Nephron (organoid): ENCODE measurements around the gene NAB2.

Experiments
- H3K27ac Mint-ChIP-seq, 3 experiments: 2 replicates each; pipeline ENCODE4 v1.8.0; 2020; ENCODE audit warnings: mixed read lengths in 3 of 3, mild to moderate bottlenecking in 2 of 3, moderate library complexity in 1 of 3
- H3K27me3 Mint-ChIP-seq: 2 replicates; pipeline ENCODE4 v1.8.0; 2021; ENCODE audit warnings: low read depth, mild to moderate bottlenecking, moderate library complexity, mixed read lengths
- H3K36me3 Mint-ChIP-seq: 2 replicates; pipeline ENCODE4 v1.8.0; 2020; ENCODE audit warnings: low read depth, mixed read lengths
- H3K4me1 Mint-ChIP-seq: 2 replicates; pipeline ENCODE4 v1.8.0; 2020; ENCODE audit warnings: mixed read lengths
- H3K4me3 Mint-ChIP-seq, 3 experiments: 2 replicates each; pipeline ENCODE4 v1.8.0; 2020; ENCODE audit warnings: mild to moderate bottlenecking in 3 of 3, mixed read lengths in 3 of 3, moderate library complexity in 2 of 3
- H3K9me3 Mint-ChIP-seq: 2 replicates; pipeline ENCODE4 v1.8.0; 2020; ENCODE audit warnings: mixed read lengths
- TF ChIP-seq, protein P1 (sequence below), 3 experiments: fragments of 200-600 bp; sonication (generic); IDR thresholded peaks; one replicate each; pipeline ENCODE4 v1.5.0; 2021; ENCODE audit warnings: antibody characterized with exemption in 3 of 3; ENCODE audit not compliant: unreplicated experiment in 3 of 3

NAB2 gene

DNA sequence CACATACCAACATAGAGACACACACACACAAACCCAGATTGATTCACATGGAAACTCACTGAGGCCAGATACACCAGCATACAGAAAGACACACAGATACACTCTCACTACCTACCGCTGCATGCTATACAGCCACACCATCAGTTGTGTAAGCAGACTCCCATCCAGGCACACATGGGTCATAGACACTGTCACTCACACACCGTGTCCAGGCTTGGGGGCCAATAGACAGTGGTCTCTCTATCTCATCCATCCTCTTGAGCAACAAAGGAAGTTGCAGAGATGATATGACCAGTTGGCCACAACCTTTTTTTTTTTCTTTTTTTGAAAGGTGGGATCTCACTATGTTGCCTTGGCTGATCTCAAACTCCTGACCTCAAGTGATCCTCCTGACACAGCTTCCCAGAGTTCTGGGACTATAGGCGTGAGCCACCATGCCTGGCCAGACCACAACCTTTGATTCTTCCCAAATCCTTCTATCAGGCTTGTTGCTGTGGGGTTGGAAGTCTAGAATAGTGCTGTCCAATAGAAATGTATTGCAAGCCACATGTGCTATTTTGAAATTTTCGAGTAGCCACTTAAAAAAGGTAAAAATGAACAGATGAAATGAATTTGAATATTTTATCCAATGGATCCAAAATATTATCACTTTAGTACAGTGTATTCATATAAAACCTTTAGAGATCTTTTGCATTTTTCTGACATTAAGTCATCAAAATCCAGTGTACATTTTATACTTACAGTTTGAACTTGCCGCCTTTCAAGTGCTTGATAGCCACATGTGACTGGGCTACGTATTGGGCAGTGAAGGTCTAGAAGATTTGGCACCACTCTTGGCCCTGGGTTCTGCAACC, 51.1 kb downstream of the NAB2 start:
- peaks cover 77% of the 10 kb centered on the region for H3K4me1 Mint-ChIP-seq
- H3K27ac Mint-ChIP-seq, result peak overlapping the region in 2 of 3 experiments; percentile 68 to 100
- H3K36me3 Mint-ChIP-seq, result peaks cover 59% of the 10 kb centered on the region
- no peaks in the 10 kb centered on the region for H3K27me3 Mint-ChIP-seq
- H3K9me3 Mint-ChIP-seq, result no peaks in the 10 kb centered on the region
- TF ChIP-seq, protein P1, sequence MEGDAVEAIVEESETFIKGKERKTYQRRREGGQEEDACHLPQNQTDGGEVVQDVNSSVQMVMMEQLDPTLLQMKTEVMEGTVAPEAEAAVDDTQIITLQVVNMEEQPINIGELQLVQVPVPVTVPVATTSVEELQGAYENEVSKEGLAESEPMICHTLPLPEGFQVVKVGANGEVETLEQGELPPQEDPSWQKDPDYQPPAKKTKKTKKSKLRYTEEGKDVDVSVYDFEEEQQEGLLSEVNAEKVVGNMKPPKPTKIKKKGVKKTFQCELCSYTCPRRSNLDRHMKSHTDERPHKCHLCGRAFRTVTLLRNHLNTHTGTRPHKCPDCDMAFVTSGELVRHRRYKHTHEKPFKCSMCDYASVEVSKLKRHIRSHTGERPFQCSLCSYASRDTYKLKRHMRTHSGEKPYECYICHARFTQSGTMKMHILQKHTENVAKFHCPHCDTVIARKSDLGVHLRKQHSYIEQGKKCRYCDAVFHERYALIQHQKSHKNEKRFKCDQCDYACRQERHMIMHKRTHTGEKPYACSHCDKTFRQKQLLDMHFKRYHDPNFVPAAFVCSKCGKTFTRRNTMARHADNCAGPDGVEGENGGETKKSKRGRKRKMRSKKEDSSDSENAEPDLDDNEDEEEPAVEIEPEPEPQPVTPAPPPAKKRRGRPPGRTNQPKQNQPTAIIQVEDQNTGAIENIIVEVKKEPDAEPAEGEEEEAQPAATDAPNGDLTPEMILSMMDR (IDR thresholded peaks at IDR 0.05; ENCODE audit: unreplicated experiment in 3 of 3), result no peak
- H3K4me3 Mint-ChIP-seq, result peak overlapping the region in 1 of 3 experiments; percentile 5

DNA sequence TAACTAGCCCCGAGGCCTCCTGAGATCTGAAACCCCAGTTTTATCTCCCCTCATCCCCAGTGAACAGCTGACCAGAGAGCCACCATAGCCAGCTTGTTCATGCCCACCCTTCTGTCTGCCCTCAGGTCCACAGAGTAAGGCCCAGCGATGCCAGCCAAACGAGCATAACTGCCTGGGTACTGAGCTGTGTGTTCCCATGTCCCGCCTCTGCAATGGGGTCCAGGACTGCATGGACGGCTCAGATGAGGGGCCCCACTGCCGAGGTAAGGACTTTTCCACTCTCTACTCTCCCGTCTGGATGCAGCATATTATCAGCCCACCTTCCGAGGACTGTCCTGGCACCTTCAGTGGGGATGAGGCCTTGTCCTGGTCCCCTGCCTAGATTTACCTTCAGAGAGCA, 52.3 kb downstream of the NAB2 start:
- H3K4me1 Mint-ChIP-seq, result peaks cover 77% of the 10 kb centered on the region
- H3K27me3 Mint-ChIP-seq, result no peaks in the 10 kb centered on the region
- TF ChIP-seq, protein P1 (IDR thresholded peaks at IDR 0.05; ENCODE audit: unreplicated experiment in 3 of 3), result no peak
- H3K9me3 Mint-ChIP-seq, result no peaks in the 10 kb centered on the region
- peaks cover 71% of the 10 kb centered on the region for H3K36me3 Mint-ChIP-seq
- H3K4me3 Mint-ChIP-seq, result no peak overlapping the region
- H3K27ac Mint-ChIP-seq, result peak overlapping the region; percentile 89 to 100 (median 98)

DNA sequence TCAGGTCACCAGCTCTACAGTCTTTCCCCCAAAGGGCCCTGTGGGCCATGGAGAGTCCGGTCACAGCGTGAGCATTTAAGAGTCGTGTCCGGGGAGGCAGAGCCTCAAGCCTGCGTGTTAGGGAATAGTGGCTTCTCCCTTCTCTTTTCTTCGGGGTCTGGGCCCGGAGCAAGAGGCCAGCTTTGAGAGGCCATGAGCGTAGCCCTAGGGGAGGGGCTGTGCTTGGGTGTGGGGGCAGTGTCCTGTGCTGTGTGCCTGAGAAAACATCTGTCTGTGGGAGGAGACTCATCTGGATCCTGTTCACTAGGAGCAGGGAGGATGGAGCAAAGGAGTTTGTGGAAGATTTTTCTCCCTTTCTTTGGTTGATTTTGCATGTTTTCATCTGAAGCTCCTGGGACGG, 53.2 kb downstream of the NAB2 start:
- Mint-ChIP-seq H3K27ac (peak overlapping the region; percentile 89 to 100 (median 98)), H3K4me3 (peak overlapping the region; percentile 36 to 56 (median 48)), H3K27me3 (no peaks in the 10 kb centered on the region), H3K4me1 (peaks cover 81% of the 10 kb centered on the region), H3K9me3 (no peaks in the 10 kb centered on the region), H3K36me3 (peaks cover 77% of the 10 kb centered on the region)
- TF ChIP-seq, protein P1 (IDR thresholded peaks at IDR 0.05; ENCODE audit: unreplicated experiment in 3 of 3), result no peak

DNA sequence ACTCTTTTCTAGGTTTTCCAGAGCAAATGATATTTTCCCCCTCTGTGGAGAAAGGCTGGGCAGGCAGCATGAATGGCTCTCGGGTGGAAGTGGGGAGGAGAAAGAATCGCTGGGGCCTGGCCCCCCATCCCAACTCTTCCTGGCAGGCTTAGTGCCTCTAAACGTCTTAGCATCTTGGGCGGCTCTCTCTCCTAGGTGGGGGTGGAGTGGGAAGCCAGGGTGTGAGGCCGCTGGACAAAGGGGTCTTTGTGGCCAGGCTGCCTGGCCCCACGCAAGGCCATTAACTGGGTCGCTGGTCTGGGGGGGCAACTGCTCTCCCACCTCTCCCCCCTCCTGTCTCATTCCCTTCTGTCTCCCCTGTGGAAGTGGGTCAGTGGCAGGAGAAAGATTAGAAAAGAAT, 53.8 kb downstream of the NAB2 start:
- H3K4me3 Mint-ChIP-seq, result no peak overlapping the region
- peaks cover 81% of the 10 kb centered on the region for H3K36me3 Mint-ChIP-seq
- peaks cover 83% of the 10 kb centered on the region for H3K4me1 Mint-ChIP-seq
- H3K9me3 Mint-ChIP-seq, result no peaks in the 10 kb centered on the region
- H3K27ac Mint-ChIP-seq, result peak overlapping the region; percentile 89 to 100 (median 98)
- TF ChIP-seq, protein P1 (IDR thresholded peaks at IDR 0.05; ENCODE audit: unreplicated experiment in 3 of 3), result no peak
- H3K27me3 Mint-ChIP-seq, result no peaks in the 10 kb centered on the region

DNA sequence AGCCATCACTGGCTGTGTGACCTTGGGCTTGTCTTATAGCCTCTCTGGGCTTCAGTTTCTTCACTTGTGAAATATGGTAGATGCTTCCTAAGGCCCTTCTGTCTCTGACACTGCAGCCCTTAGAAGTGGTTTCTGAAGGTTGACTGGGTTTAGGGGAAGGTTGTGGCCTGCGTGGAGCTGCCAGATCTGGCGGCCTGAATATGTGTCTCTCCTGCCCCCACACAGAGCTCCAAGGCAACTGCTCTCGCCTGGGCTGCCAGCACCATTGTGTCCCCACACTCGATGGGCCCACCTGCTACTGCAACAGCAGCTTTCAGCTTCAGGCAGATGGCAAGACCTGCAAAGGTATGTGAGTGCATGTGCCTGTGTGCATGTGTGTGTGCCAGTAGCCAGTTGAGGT, 54.5 kb downstream of the NAB2 start:
- Mint-ChIP-seq H3K36me3 (peaks cover 78% of the 10 kb centered on the region), H3K4me3 (no peak overlapping the region), H3K27ac (peak overlapping the region; percentile 35 to 100 (median 98)), H3K27me3 (no peaks in the 10 kb centered on the region), H3K9me3 (no peaks in the 10 kb centered on the region), H3K4me1 (peaks cover 83% of the 10 kb centered on the region)
- TF ChIP-seq, protein P1 (IDR thresholded peaks at IDR 0.05; ENCODE audit: unreplicated experiment in 3 of 3), result no peak
